GM06990 (cell line): ENCODE data around the gene LGALS9B.
"Not testable (repeated sequence)": the region's sequence is repeated elsewhere in the genome, so short reads cannot be mapped to it uniquely, and the experiment has no call there.

ENCODE experiments used
- DNase-seq: peaks from one replicate; pipeline ENCODE4 v3.0.0-alpha.2; 2011; ENCODE audit not compliant: insufficient read length; ENCODE audit errors: extremely low read depth
- H3K27me3 ChIP-seq: replicated peaks from 2 replicates; pipeline ENCODE4 v1.6.0; 2011; ENCODE audit warnings: low read length; ENCODE audit not compliant: control insufficient read depth, insufficient read depth
- H3K36me3 ChIP-seq: 2 replicates; pipeline ENCODE4 v1.5.1; 2011; ENCODE audit warnings: low read length; ENCODE audit not compliant: control insufficient read depth, insufficient read depth
- H3K4me3 ChIP-seq: replicated peaks from 2 replicates; pipeline ENCODE4 v1.5.1; 2011; ENCODE audit warnings: low read depth, mild to moderate bottlenecking, control low read depth, low read length

The LGALS9B gene

GRCh38 chr17:20484930-20485329 is 17.6 kb upstream of the LGALS9B start:
- H3K36me3 ChIP-seq, DNase-seq, H3K27me3 ChIP-seq, H3K4me3 ChIP-seq: not testable (repeated sequence)

GRCh38 chr17:20479889-20480591 is 12.7 kb upstream of the LGALS9B start:
- not testable (repeated sequence) for H3K36me3 ChIP-seq, DNase-seq, H3K4me3 ChIP-seq, H3K27me3 ChIP-seq

- not testable (repeated sequence) for H3K36me3 ChIP-seq, H3K4me3 ChIP-seq, H3K27me3 ChIP-seq, DNase-seq
Observed at GRCh38 chr17:20477398-20478071, 10.2 kb upstream of the LGALS9B start.

GRCh38 chr17:20475137-20475831 is 7.9 kb upstream of the LGALS9B start:
- H3K27me3 ChIP-seq, DNase-seq, H3K36me3 ChIP-seq, H3K4me3 ChIP-seq: not testable (repeated sequence)

GRCh38 chr17:20474081-20474480 is 6.7 kb upstream of the LGALS9B start:
- H3K36me3 ChIP-seq, H3K4me3 ChIP-seq, H3K27me3 ChIP-seq, DNase-seq: not testable (repeated sequence)

- not testable (repeated sequence) for H3K4me3 ChIP-seq, H3K36me3 ChIP-seq, H3K27me3 ChIP-seq, DNase-seq
Observed at GRCh38 chr17:20469946-20470345, 2.6 kb upstream of the LGALS9B start.

GRCh38 chr17:20469107-20469506 is 1.8 kb upstream of the LGALS9B start:
- not testable (repeated sequence) for H3K27me3 ChIP-seq, H3K36me3 ChIP-seq, DNase-seq, H3K4me3 ChIP-seq

GRCh38 chr17:20466999-20467398 is 340 bp downstream of the LGALS9B start:
- not testable (repeated sequence) for H3K4me3 ChIP-seq, H3K27me3 ChIP-seq

GRCh38 chr17:20466553-20466952 is 786 bp downstream of the LGALS9B start:
- not testable (repeated sequence) for DNase-seq, H3K4me3 ChIP-seq, H3K27me3 ChIP-seq, H3K36me3 ChIP-seq

More at GRCh38 chr17:20466999-20467398, 340 bp downstream of the LGALS9B start:
- not testable (repeated sequence) for H3K36me3 ChIP-seq, DNase-seq

- not testable (repeated sequence) for H3K27me3 ChIP-seq, H3K36me3 ChIP-seq, DNase-seq, H3K4me3 ChIP-seq
Observed at GRCh38 chr17:20465535-20465934, 1.8 kb downstream of the LGALS9B start.

GRCh38 chr17:20464854-20465414 is 2.4 kb downstream of the LGALS9B start:
- not testable (repeated sequence) for DNase-seq

GRCh38 chr17:20462158-20462557 is 5.2 kb downstream of the LGALS9B start:
- H3K36me3 ChIP-seq, H3K27me3 ChIP-seq, H3K4me3 ChIP-seq, DNase-seq: not testable (repeated sequence)

More at GRCh38 chr17:20464854-20465414, 2.4 kb downstream of the LGALS9B start:
- H3K36me3 ChIP-seq, H3K27me3 ChIP-seq, H3K4me3 ChIP-seq: not testable (repeated sequence)

GRCh38 chr17:20457848-20458381 is 9.4 kb downstream of the LGALS9B start:
- not testable (repeated sequence) for H3K4me3 ChIP-seq, H3K27me3 ChIP-seq, H3K36me3 ChIP-seq, DNase-seq

GRCh38 chr17:20455106-20455505 is 12.2 kb downstream of the LGALS9B start:
- H3K36me3 ChIP-seq, H3K27me3 ChIP-seq, DNase-seq, H3K4me3 ChIP-seq: not testable (repeated sequence)
